COLO829 (cell line): ENCODE measurements around the gene ANKZF1.

Experiments
- DNase-seq: peaks from one replicate; pipeline ENCODE4 v3.0.0; 2012; ENCODE audit warnings: low spot score

Gene ANKZF1

GRCh38 chr2:219282943-219283581 lies 53.5 kb downstream of the ANKZF1 start:
- DNase-seq: no peak

GRCh38 chr2:219284501-219285372 lies 55.1 kb downstream of the ANKZF1 start:
- no peak for DNase-seq

GRCh38 chr2:219285373-219285735 lies 55.7 kb downstream of the ANKZF1 start:
- DNase-seq: no peak

GRCh38 chr2:219285894-219286425 lies 56.4 kb downstream of the ANKZF1 start:
- DNase-seq: no peak
